Mucosa of descending colon (tissue), 3 donors: ENCODE data around the gene KCNQ4. TPM values are rescaled to one million over a fixed set of nuclear protein-coding genes. Genes with fewer than 3 reads are reported as not detected.

Experiments used
- ATAC-seq: fragments of 200-7000 bp; cut with Tn5 transposase; one replicate; pipeline ENCODE4 v1.9.1; 2020; ENCODE audit warnings: mild to moderate bottlenecking, moderate library complexity
- DNase-seq, 3 donors: peaks; one replicate each; pipeline ENCODE4 v3.0.0-alpha.2; 2020
- H3K36me3 ChIP-seq: fragments of 200-600 bp; one replicate; pipeline ENCODE4 v1.8.0; 2021; ENCODE audit warnings: low read depth, mild to moderate bottlenecking
- H3K4me1 ChIP-seq: fragments of 200-600 bp; one replicate; pipeline ENCODE4 v1.8.0; 2021; ENCODE audit warnings: low read depth, mild to moderate bottlenecking
- H3K4me3 ChIP-seq: fragments of 200-600 bp; one replicate; pipeline ENCODE4 v1.8.0; 2021; ENCODE audit warnings: mild to moderate bottlenecking
- H3K9me3 ChIP-seq: fragments of 200-600 bp; one replicate; pipeline ENCODE4 v1.8.0; 2021; ENCODE audit warnings: mild to moderate bottlenecking
- CTCF ChIP-seq: fragments of 200-600 bp; IDR thresholded peaks from one replicate; pipeline ENCODE4 v1.8.0; 2022; ENCODE audit warnings: antibody characterized with exemption, mild to moderate bottlenecking
- intact Hi-C, 2 donors: fragments of 100-400 bp; cut with DNase I in 1 of 2; cut with micrococcal nuclease in 1 of 2; formaldehyde crosslinking; loops; one replicate each; pipeline versions ENCODE4 v1.11.0 to v1.11.1; 2022; cut with DNase I, micrococcal nuclease
- total RNA-seq, 3 donors: library from RNA; stranded (reverse); fragmentation: NEBNext Ultra II Directional in 2 of 3; extraction: Animal tissue kit (Norgen Biotek cat#: 25700) in 2 of 3; gene quantifications; one replicate each; pipeline versions ENCODE4 v1.2.1 to v1.2.4, GENCODE V29; 2021 to 2023
- donor health status: DM: no; HTN: no; CAD: no; lungs with moderate emphysema.
- donor health status: DM: no; HTN: no; CAD: no.
- donor health status: DM: no; HTN: yes; CAD: no.

KCNQ4 gene
- total RNA-seq, 3 donors from 2014 or later: 1.3 to 13.0 (median 2.3) TPM

- H3K9me3 ChIP-seq: no peaks in the 10 kb centered on the region
- ATAC-seq: no peak
- H3K4me1 ChIP-seq: peaks cover 2% of the 10 kb centered on the region
- no peak for DNase-seq
- no peak overlapping the region for H3K4me3 ChIP-seq
- intact Hi-C loops: no loop called here
- no peaks in the 10 kb centered on the region for H3K36me3 ChIP-seq
- TF ChIP-seq CTCF: no peak
Measured at GRCh38 chr1:40787737-40788560, 4.4 kb downstream of the KCNQ4 start.

GRCh38 chr1:40788561-40789341 is 5.2 kb downstream of the KCNQ4 start:
- intact Hi-C loops: no loop called here
- no peaks in the 10 kb centered on the region for H3K9me3 ChIP-seq
- no peak overlapping the region for H3K4me3 ChIP-seq
- ATAC-seq (no peak), DNase-seq (no peak)
- no peaks in the 10 kb centered on the region for H3K36me3 ChIP-seq
- TF ChIP-seq CTCF: no peak
- H3K4me1 ChIP-seq: no peaks in the 10 kb centered on the region

GRCh38 chr1:40789342-40789598 is 5.7 kb downstream of the KCNQ4 start:
- Histone ChIP-seq H3K9me3 (no peaks in the 10 kb centered on the region), H3K4me1 (no peaks in the 10 kb centered on the region), H3K36me3 (no peaks in the 10 kb centered on the region), H3K4me3 (no peak overlapping the region)
- TF ChIP-seq CTCF: no peak
- intact Hi-C loops: no loop called here
- no peak for ATAC-seq
- no peak for DNase-seq

GRCh38 chr1:40789661-40790430 is 6.3 kb downstream of the KCNQ4 start:
- no peaks in the 10 kb centered on the region for H3K4me1 ChIP-seq
- intact Hi-C loops: no loop called here
- H3K36me3 ChIP-seq: no peaks in the 10 kb centered on the region
- no peaks in the 10 kb centered on the region for H3K9me3 ChIP-seq
- ATAC-seq (no peak), DNase-seq (no peak)
- no peak overlapping the region for H3K4me3 ChIP-seq
- no peak for TF ChIP-seq CTCF

- H3K9me3 ChIP-seq: no peaks in the 10 kb centered on the region
- no peak for DNase-seq
- H3K36me3 ChIP-seq: no peaks in the 10 kb centered on the region
- no peak for TF ChIP-seq CTCF
- no peaks in the 10 kb centered on the region for H3K4me1 ChIP-seq
- ATAC-seq: no peak
- H3K4me3 ChIP-seq: no peak overlapping the region
- intact Hi-C loops: no loop called here
Measured at GRCh38 chr1:40792036-40792435, 8.4 kb downstream of the KCNQ4 start.
